Activated CD4-positive, CD25-positive, alpha-beta regulatory T cell treated with anti-CD3 and anti-CD28 coated beads, Interleukin-2, amount 50 U/mL, for 24 hours (primary cell): ENCODE results near the gene EXOC8.

Experiments
- ATAC-seq, 2 donors: fragments of 150-1000 bp; cut with Tn5 transposase; one replicate each; pipeline ENCODE4 v1.10.0; 2021; ENCODE audit warnings: mild to moderate bottlenecking in 1 of 2, moderate library complexity in 1 of 2

Gene EXOC8

DNA sequence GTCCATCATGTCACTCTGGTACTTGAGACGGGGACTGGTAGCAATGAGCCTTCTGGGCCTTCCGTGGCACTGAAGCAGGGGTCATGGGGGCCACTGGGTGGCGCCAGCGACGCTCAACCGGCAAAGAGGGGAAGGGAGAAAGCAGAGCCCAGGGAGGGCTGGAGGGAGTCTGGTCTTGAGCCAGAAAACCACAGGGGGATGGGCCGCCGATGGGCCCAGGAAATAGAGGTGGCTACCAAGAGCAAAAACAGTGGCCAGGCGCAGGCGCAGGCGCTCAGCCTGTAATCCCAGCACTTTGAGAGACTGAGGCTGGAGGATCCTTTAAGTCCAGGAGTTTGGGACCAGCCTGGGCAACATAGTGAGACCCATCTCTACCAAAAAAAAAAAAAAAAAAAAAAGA lies 21.8 kb downstream of the EXOC8 start:
- ATAC-seq, result peak; percentile 51 to 63

- no peak for ATAC-seq
Measured at GRCh38 chr1:231313661-231314060, 24.0 kb downstream of the EXOC8 start.

DNA sequence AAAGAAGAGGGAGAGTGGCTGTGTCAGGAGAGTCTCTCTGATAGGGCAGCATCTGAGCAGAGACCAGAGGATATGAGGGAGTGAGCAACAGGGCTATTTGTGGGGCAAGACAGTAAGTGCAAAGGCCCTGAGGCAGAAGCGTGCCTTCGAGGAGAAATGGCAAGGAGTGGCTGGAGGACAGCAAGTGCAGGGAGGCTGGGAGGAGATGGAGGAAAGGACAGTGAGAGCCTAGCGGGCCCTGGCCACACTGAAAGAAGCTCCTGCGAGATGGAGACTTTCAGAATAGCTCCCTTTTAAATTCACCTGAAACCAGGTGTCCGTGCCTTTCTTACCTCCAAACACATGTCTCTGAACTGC lies 25.2 kb downstream of the EXOC8 start:
- ATAC-seq, result no peak

DNA sequence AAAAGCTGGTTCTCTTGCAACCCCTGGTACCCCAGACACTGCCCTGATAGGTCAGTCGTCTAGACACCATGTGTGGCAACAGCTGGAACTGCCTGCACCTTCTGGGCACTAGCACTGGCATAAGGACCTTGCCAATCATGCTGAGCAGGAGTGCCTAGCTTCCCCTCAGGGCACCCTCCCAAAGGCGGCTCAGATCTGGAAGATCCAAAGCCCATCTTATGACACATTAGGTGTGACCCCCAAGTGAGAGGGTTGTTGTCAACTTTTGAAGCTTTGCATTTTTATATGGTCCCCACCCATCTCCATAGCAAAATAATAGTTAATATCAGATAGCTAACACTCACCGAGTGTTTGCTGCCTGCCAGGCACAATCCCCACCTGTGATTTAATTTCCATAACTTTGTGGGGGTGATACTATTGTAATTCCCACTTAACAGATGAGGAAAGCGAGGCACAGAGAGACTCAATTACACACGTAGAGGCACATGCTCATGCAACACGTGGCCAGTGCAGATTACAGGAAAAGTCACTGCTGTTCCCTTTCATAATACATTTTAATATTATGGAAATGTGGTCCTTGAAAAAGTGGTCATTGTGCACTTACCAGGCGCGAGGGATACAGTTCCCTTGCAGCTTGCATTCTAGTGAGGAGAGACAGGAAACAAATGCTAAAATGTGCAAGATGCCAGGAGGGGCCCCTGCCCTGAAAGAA lies 25.8 kb downstream of the EXOC8 start:
- ATAC-seq, result no peak

DNA sequence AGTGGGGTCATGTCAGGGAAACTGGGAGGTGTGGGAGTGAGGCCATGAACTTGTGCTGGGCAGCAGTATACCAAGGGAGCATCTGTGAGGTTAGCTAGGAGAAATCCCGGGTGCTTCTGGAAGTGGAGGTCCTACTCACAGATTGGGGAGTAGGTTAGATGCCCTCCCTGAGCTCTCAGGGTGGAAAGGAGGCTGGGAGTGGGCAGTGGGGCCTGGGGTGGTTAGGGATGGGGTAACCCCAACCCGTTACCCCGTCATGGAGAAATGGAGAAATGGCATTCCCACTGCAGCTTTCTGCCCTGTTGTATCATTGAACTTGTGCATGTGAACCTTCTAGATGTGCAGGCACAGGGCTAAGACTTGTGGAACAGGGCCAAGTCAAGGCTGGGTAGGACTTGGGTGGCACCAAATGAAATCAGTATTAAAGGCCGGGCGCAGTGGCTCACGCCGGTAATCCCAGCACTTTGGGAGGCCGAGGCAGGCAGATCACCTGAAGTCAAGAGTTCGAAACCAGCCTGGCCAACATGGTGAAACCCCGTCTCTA lies 27.2 kb downstream of the EXOC8 start:
- ATAC-seq, result no peak

GRCh38 chr1:231301990-231302389 lies 35.7 kb downstream of the EXOC8 start:
- ATAC-seq, result no peak

DNA sequence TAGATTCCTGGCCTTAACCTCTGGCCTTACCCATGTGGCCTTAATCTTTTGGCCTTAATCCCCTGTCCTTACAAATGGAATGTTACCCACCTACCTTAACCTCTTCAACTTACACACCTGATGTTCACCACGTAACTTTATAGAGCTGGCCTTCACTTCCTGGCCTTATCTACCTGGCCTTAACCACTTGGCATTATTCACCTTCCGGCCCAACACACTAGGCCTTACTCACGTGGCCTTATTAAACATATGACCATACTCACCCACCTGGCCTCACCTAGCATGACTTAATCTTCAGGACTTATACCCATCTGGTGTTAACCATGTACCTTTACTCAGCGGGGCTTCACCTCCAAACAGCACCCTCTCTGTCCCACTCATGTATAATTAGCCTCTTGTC lies 41.7 kb downstream of the EXOC8 start:
- ATAC-seq, result no peak

GRCh38 chr1:231286603-231287002 lies 51.0 kb downstream of the EXOC8 start:
- ATAC-seq, result no peak

DNA sequence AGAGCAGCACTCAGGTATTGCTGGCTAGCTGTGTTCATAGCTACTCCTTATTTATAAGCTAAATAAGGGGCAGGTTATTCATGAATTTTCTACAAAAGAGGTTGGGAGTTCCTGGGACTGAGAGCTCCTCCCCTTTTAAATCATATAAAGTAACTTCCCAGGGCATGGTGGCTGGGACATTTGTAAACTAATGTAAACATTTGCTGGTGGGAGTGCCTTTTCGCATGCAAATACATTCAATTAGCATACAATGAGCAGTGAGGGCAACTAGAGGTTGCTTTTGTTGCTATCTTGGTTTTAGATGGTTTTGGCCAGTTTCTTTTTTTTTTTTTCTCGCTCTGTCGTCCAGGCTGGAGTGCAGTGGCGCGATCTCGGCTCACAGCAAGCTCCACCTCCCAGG lies 53.2 kb downstream of the EXOC8 start:
- ATAC-seq, result no peak
